ENCODE measurements around the gene HTRA3.
"Not testable (repeated sequence)": the region's sequence is repeated elsewhere in the genome, so short reads cannot be mapped to it uniquely, and the experiment has no call there.

Gene HTRA3

GRCh38 chr4:8348071-8348470 is 78.5 kb downstream of the HTRA3 start:
- no peak for DNase-seq

- DNase-seq, result not testable (repeated sequence)
These were observed 79.7 kb downstream of the HTRA3 start for GRCh38 chr4:8349236-8349635.

GRCh38 chr4:8349664-8350236 is 80.2 kb downstream of the HTRA3 start:
- DNase-seq, result no peak

GRCh38 chr4:8350352-8350751 is 80.8 kb downstream of the HTRA3 start:
- no peak for DNase-seq

GRCh38 chr4:8350841-8351461 is 81.4 kb downstream of the HTRA3 start:
- no peak for DNase-seq

- DNase-seq, result no peak
These were observed 82.4 kb downstream of the HTRA3 start for GRCh38 chr4:8351931-8352367.

GRCh38 chr4:8352368-8353157 is 83.0 kb downstream of the HTRA3 start:
- DNase-seq, result no peak

GRCh38 chr4:8353158-8353669 is 83.7 kb downstream of the HTRA3 start:
- DNase-seq, result no peak

GRCh38 chr4:8353912-8354453 is 84.4 kb downstream of the HTRA3 start:
- no peak for DNase-seq

- DNase-seq, result no peak
These were observed 85.8 kb downstream of the HTRA3 start for GRCh38 chr4:8355306-8355705.

- DNase-seq, result no peak
These were observed 86.5 kb downstream of the HTRA3 start for GRCh38 chr4:8355864-8356565.

Data from activated gamma-delta T cell treated with Interleukin-2 at 50 U/mL for 16 hours (primary cell).